ENCODE results near the gene HAGH.

Gene HAGH

DNA sequence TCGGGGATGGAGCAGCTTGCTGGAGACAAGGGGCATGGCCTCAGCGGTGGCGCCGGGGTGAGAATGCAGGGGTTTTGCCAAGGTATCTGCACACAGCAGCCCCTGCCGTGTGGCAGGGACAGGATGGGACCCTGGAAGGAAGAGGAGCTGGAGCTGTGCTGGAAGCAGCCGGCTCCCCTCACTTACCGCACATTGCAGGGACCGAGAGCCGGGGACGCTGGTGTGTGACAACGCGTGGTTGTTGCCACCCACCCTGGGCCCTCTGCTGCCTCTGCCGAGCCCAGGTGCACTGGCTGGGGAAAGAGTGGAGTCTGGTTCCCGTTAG is 40.8 kb downstream of the HAGH start:
- DNase-seq, result no peak

DNA sequence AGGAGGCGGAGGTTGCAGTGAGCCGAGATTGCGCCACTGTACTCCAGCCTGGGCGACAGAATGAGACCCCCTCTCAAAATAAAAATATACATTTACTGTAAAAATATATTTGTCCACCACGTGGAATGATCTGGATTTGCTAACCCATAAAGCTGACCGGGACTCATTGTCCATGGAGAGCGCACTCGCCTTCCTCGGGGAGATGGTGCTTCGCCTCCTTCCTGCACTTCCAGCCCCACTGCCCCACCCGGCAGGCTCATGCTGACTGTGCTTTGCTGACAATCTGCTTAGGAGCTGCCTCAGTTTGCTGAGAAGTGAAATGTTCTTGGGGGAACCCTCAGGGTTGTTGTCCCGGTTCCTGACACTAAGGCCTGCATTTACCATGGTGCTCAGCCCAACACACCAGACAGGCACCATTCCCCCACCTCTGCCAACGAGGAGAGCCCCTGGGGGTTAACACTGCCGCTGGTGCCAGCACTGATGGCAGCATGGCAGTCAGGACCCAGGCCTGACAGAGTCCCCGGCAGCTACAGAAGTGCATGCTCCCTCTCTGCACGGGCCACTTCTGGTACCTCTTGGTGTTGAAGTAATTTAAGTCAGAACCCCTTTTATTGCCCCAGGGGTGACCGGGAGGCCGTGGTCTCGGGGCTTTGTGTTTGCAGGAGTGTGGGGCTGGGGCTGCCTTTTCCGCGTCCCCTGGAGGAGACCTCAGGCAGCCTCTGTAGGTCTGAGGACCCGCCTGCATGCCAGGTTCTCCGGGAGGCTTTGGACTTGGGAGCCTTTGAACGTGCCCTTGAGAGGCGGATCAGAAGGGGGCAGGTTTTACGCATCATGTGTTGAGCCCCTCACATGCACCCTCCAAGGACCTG is 41.4 kb downstream of the HAGH start:
- no peak for DNase-seq

DNA sequence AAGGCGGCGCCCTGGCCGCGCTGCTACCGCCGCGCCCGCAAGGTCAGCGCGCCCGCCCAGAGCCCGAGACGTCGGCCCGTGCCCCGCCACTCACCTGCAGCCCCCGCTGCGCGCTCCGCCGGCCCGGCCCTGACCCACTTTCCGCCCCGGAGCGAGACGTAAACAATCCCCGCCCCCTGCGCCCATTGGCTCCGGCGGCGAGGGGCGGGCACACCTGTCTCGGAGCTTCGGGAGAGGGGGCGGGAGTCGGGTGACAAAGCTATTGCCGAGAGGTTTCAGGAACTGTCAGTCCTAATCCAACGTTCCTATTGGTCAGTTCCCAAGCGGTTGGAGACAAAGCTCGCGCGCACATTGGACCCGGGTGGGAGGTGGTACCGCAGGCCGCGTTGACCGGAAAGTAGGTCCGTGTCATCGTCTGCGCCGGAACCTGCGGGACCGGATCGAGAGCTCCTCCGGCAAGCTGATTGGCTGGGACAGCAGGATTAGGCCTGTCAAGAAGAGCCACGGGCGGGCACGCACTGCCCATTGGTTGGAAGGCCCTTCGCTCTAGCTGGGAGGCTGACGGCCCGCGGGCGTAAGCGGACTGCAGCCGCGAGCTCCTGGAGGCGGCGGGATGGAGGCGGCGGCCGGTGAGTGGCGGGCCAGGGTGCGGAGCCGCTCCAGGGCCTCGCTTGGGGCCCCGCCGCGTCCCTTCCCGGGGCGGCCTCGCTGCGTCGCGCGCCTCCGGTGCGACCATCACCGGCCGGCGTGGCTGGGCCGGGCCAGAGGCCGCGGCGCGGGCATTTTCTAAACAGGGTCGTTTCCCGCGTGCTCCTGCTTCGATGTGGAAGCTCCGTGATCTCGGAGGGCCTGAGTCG is 44.0 kb downstream of the HAGH start, which contains the start of the genes NUBP2 and SPSB3:
TSS of gene NUBP2 (plus strand) at position 553 of the 857 bp plus-strand sequence. CDS start at position 614, 61 bp downstream.
TSS of gene SPSB3 (minus strand) at position 164 of the 857 bp plus-strand sequence. CDS start 1,088 bp downstream, outside the sequence.
- peak; percentile 100 for DNase-seq

DNA sequence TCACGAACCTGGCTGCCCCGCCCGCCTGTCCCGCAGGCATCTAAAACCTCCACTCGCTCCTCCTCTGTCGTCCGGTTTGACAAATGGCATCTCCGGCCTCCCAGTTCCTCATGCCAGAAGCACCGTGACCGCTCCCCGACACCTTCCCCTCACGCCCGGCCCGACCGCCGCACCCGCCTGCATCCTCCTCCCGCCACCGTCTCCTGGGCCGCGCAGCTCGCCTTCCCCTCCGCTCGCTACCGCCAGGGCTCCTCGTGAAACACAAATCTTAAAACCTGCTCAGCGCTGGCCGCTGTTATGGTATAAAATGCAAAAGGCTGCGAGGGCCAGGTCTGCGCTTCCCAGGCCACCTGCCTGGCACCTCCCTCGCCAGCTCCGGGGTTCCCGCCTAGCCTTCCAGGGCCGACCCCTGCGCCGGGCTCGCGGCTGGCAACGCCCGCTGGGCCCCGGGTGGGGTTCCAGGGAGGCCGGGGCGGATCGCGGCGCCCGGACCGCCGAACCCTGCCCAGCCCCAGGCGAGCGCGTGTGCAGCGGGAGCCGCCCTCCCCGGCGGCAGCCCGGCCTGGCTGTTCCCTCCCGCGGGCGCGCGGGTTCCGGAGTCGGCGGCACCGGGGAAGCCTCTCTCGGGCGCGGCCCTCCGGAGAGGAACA is 44.7 kb downstream of the HAGH start:
- no peak for DNase-seq

DNA sequence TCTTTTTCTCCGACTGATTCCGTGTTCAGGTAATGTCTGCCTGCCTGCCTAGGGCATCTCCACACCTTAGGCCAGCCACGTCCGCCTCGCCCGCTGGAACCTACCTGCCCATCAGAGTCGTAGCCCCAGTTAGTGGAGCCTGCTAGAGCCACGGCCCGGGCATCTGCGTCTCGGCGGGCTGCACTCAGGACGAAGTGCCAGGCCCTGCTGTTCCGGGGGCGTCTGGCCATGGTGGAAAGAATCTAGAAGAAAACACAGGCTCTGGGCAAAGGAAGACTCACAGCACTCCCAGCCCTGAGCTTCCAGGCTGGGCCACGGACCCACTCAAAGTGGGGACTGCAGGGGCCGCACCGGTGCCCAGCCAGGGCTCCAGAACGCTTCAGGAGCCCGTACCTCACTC is 45.4 kb downstream of the HAGH start:
- no peak for DNase-seq

DNA sequence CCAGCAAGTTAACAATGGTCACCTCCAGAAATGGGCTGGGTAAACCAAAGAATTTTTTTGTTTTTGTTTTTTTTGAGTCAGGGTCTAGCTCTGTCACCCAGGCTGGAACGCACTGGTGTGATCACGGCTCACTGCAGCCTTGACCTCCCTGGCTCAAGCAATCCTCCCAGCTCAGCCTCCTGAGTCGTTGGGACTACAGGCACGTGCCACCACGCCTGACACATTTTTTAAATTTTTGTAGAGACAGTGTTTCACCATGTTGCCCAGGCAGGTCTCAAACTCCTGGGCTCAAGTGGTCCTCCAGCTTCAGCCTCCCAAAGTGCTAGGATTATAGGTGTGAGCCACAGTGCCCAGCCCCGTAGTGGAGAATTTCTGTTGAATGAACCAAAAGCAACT is 46.0 kb downstream of the HAGH start:
- DNase-seq, result no peak

DNA sequence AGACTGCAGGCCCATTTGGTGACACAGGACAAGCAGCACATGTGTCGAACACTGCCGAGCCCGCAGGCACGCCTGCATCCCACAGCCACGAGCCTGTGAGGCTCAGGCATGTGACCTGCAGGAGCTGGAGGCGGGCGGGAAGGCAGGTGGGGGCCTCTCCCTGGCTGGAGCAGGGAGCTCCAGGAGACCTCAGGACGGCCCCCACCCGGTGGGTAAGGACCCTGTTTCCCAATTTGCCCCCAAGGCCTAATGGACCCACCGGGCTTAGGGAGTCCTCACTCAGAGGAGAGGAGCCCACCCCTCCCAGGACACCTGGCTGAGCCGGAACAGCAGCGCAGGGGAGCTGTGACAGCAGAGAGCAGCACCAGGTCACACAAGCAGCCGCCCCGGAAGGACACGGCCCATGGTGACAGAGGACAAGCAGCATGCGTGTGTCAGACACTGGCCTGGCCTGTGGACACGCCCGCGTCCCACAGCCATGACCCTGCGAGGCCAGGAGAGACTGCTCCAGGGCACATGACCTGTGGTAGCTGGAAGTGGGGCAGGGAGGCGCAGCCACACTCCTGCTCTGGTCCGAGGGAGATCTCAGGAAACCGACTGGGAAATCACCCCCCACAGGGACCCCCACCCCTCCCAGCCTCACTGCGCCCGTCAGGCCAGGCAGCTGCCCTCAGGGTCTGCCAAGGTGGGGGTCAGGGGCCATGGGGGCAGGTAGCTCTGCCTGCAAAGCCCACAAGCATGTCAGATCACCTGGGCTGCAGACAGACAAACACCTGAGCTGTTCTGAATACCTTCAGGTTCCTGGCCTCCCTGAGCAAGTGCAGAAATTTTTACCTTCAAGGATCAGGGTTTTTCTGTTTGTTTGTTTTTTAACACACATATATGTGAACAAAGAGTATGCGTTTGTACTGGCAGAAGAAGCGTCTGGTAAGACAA is 46.6 kb downstream of the HAGH start:
- no peak for DNase-seq

DNA sequence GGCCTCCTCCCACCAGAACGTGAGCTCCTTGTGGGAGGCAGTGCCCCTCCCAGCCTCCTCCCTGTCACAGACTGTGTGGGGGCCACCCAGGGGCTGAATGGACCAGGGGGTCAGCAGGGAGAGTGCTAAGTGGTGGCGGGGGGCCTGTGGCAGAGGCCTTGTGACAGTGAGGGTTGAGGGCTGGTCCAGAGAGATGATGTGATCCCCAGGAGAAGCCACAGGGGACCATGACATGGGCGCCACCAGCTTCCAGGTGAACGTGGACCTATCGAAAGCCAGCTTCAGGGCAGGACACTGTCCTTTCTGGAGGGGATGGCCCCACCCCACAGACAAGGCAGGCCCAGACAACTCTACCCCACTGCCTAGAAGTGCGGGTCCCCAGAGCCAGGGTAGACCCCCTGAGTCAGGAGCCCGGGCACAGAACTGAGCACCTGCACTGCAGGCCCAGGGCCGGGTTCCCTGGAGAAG is 47.4 kb downstream of the HAGH start:
- no peak for DNase-seq

DNA sequence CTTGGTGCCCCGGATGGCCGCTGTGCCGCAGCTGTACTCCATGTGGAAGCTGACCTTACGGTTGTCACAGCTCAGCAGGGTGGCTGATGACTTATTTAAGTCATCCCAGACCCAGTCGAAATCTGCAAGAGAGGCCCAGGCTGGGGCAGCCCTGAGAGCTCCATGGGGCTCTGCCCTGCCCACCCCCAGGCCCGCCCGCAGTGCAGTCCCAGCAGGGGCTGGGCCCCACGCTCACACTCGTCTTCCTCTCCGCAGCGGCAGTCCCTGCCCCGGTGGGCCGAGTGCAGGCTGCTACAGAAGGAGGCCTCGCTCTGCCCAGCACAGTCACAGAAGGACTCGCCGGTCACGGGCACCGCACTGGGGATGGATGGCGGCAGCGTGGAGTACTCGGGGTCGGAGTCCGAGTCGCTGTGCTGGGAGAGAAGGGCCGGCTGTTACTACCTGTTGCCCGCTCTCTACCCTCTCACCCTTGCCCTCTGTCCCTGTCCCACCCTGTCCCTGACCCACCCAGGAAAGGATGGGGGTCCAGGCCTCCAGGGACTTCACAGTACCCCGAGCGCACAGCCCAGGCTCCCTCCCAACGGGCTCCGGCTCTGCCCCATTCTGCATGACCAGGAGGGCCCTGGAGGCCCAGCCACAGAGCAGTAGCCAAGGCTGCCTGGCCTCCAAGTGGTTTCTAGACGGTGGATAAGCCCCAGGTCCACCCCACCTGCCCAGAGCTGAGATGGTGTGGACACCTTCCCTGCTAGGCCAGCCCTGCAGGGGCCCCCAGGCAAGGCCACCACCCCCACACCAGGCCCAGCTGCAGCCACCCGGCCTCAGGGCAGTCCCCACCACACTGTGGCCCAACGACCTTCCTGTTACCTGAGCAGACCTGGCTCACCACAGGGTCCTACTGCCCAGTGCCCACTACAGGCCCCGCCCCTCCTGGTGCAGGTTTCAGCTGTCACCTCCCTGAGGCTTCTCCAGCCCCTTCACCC is 48.1 kb downstream of the HAGH start:
- no peak for DNase-seq

DNA sequence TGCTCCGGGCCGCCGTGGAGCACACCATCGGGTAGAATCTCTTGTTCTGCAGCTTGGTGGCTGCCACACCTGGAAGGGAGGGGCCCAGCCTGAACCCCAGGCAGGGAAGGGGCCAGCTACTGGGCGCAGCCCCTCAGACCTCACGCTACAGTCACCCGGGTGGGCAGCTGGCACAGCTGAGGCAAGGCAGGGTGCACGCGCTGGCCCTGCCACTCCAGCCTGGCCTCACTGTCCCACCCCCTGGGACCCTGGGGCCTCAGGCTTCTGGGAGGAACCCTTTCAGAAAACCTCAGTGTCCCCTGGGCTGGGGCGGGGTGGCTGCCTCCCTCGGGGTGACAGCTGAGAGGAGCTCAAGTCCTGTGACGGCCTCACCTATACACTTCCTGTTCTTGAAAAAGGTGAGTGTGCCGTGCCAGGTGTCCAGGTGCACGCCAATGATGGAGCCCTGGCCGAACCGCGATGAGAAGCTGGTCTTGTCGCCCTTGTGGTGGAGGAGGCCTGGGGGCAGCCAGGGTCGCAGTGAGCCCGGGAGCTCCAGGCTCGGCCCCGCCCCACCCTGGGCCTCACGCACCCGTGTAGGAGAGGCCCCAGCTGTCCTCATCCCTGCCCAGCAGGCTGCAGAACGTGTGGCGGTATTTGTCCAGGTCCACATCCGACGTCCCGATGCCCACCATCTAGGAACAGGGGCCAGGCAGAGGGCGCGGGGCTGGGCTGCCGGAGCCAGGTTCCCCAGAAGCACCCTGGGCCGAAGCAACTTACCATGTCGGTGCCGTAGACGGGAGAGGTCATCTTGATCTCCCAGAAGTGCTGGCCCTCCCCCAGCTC is 49.0 kb downstream of the HAGH start:
- no peak for DNase-seq

DNA sequence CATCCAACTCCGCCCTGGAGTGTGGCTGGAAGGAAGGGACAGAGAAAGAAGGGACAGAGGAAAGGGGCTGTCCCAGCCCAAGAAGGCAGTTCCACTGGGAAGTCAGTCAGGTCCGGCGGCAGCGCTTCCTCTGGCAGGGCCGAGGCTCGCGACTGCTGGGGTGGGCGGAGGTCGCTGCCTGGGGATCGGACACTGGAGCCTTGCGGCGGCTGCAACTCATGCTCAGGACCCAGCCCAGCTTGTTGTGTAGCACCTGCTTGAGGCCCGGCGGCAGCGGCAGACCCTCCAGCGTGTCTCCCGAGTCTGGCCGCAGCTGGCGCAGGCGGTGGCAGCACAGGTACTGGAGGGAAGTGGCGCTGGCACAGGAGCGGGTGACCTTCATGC is 49.6 kb downstream of the HAGH start:
- DNase-seq, result no peak

DNA sequence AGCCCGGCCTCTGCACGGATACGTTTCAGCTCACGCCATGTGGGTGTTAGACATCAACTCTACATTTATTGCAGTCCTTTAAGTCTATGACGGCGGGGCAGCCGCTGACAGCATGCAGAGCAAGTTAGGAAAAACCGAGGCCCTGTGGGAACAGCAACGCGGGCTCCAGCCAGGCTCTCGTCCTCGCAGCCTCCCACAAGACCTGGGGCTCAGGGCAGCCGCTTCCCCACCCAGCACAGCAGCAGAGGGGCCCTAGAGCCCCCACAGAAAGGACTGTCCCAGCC is 50.0 kb downstream of the HAGH start:
- no peak for DNase-seq

DNA sequence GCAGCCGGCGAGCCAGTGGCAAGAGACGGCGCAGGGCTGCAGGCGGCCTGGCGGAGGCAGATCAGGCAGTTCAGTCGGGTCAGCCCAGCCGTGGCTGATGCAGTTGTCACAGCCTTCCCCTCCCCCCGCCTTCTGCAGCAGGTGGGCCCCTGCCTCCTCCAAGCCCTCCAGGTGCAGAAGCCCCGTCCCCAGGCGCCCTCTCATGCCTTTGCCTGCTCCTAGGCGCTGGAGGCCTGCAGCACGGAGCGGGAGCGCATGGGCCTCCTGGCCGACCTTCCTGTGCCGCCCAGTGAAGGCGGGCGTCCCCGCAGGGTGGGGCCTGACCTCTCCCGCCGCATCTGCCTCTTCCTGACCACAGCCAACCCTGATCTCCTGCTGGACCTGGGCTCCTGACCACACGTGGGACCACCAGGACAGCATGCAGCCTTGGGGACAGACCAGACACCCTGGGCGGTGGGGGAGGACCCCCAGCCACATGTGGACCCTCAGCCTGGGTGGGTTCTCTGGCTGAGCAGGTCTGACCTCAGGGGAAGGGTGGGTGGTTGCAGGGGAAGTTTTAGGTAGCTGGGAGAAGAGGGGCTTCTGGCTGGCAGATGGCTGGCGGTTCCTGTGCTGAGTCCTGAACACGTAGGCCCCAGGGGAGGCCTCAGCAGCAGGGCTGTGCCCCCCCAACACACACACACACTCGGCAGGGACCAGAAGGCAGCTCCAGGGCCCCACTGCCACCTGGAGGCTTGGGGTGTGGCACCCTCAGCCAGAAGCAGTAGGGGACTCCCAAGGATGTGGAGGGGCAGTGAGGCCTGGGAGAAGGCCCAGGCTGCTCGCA is 50.6 kb downstream of the HAGH start:
- no peak for DNase-seq

DNA sequence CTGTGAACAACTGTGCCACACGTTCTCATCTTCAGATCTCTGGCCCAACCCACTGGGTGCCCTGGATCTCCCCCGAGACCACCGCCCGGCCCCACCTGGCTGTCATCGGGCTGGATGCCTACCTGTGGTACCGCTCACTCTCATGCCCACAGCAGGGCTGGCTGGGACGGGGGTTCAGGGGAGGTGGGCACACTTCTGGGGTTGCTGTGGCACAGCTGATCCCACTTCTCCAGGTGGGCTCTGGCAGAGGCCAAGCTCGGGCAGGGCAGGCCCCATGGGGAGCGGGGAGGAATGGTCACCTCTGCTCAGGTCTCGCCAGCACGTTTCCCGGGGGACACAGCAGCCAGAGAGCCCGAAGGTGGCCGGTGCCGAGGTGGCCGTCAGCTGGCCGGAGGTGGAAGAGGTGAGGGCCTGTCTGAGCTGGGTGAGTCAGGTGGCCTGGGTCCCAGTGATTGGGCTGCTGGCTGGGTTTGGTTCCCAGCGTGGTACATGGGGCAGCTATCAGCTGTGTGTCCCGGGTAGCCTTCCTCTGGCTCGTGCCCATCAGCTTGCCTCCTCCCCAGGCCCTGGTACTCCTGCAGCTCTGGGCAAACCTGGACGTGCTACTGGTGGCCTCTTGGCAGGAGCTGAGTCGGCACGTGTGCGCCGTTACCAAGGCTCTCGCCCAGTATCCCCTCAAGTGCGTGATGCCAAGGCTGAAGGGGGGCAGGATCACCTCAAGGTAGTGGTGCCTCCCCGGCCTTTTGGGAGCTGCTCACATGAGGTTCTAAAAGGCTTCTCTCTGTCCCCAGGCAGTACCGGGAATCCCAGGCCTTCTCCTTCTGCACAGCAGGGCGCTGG is 51.4 kb downstream of the HAGH start:
- DNase-seq, result no peak

DNA sequence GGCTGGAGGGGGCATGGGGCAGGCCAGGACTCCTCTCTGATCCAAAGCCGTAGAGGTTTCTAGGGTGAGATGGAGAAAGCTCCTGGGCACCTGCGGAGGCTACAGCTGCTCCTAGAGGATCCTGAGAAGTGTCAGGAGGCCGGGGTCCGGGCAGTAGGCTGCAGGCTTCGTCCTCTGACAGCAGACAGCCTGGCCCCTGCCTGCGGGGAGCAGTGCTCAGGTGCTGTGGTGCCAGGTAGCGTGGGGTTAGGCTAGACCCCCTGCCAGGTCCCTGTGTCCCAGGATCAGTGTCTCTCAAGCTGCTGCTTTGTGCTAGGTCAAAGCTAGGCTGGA is 52.2 kb downstream of the HAGH start:
- no peak for DNase-seq

DNA sequence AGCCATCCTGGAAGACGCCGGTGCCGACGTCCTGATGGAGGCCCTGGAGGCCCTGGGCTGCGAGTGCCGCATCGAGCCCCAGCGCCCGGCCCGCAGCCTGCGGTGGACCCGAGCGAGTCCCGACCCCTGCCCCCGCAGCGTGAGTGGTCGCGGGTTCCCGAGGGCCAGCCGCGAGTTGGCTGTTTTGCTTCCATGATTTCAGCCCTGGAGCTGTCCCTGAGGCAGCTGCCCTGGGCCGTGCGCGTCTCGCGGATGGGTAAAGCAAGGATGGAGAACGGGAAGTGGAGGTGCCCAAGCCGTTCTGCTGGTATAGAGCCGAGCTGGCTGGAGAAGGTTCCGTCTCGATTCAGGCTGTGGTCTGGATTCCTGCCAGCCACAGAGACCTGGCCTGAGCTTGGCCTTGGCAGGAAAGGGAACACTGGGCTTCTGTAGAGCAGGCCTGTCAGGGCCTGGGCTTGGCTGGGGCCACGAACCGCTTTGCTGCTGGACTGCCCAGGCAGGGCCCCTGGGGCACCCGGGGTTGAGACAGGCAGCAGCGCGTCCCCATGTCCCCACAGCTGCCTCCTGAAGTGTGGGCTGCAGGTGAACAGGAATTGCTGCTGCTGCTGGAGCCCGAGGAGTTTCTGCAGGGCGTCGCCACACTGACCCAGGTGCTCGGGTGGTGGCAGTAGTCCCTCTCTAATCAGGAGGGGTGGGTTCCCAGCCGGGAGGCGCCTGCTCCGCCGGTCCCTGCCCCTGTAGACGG is 52.8 kb downstream of the HAGH start:
- no peak for DNase-seq

DNA sequence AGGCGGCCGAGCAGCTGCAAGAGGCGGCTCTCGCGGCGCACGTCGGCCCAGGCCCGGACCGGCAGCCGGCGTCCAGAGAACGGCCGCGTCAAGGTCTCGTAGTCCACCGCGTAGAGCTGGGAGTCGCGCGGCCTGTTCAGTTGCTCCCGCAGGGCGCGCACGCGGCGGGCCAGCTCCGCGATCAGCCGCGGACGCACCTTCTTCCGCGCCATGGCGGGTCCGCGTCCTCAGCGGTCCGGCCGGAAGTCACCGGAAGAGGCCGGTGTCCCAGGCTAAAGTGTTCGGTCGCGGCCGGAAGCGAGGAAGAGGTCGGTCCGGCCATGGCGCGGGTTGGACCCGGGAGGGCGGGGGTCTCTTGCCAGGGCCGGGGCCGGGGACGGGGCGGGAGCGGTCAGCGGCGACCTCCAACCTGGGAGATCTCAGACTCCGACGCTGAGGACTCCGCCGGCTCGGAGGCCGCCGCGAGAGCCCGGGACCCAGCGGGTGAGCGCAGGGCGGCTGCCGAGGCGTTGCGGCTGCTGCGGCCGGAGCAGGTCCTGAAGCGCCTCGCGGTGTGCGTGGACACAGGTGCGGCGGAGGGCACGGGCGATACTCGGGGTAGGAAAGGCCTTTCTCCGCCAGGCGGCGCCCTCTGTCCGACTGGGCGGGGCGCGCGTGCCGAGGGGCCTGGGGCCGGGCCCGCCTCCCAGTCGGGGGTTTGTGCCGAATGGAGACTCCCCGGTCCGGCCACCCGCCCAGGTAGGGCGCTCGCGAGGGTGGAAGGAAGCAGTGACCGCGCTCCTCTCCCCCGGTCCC is 53.5 kb downstream of the HAGH start, which contains the start of gene MRPS34:
TSS of gene MRPS34 (minus strand) at position 227 of the 795 bp plus-strand sequence. CDS start at position 212, 15 bp downstream.
- peak; percentile 80 to 90 for DNase-seq
